Brain microvascular endothelial cell (primary cell): Measurements from ENCODE around the gene DYTN.

Source experiments
- DNase-seq: peaks from one replicate; pipeline ENCODE4 v3.0.0-alpha.2; 2020
- H3K27ac ChIP-seq: fragments of 250-450 bp; sonication (Bioruptor Pico); 2 replicates; pipeline ENCODE4 v1.5.1; 2020; ENCODE audit warnings: mild to moderate bottlenecking, moderate library complexity
- H3K27me3 ChIP-seq: fragments of 250-450 bp; sonication (Bioruptor Pico); replicated peaks from 2 replicates; pipeline ENCODE4 v1.5.1; 2020; ENCODE audit warnings: mild to moderate bottlenecking
- H3K36me3 ChIP-seq: fragments of 250-450 bp; sonication (Bioruptor Pico); replicated peaks from 2 replicates; pipeline ENCODE4 v1.5.1; 2020; ENCODE audit warnings: mild to moderate bottlenecking
- H3K4me3 ChIP-seq: 2 replicates; pipeline ENCODE4 v1.5.1; 2011; ENCODE audit warnings: low read depth, mild to moderate bottlenecking, control low read depth, low read length, moderate library complexity
- in situ Hi-C: cut with HindIII; loops from 2 replicates; pipeline ENCODE4 v1.10.0; 2017; ENCODE audit warnings: low sequenced_read_pairs, low pct_ligation_motif_present
- TF ChIP-seq, protein P1 (sequence below): IDR thresholded peaks from 2 replicates; pipeline ENCODE4 v1.5.1; 2011; ENCODE audit warnings: low read depth, mild to moderate bottlenecking, moderate library complexity, low read length, control low read depth, inconsistent platforms; ENCODE audit errors: missing control alignments

The DYTN gene, protein sequence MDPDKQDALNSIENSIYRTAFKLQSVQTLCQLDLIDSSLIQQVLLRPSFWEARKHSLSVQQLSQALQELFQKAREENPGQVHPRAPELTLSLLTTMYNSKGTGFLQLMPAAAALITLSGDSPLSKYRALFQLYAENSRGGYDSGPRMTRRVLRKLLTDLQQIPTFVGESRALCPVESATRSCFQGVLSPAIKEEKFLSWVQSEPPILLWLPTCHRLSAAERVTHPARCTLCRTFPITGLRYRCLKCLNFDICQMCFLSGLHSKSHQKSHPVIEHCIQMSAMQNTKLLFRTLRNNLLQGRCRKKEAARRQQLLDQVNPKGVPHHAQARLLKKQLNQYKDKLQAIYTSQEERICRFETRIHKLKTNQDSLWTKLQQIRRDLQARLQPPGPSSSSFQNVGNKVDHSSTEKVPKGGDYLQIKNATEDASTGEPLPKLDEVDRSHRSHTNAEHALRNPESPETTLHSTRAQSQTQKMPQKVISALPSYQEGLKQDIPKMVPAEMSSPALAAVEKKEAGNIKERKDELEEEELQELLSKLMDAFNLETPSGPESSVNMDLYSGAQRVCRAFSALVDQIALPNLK

DNA sequence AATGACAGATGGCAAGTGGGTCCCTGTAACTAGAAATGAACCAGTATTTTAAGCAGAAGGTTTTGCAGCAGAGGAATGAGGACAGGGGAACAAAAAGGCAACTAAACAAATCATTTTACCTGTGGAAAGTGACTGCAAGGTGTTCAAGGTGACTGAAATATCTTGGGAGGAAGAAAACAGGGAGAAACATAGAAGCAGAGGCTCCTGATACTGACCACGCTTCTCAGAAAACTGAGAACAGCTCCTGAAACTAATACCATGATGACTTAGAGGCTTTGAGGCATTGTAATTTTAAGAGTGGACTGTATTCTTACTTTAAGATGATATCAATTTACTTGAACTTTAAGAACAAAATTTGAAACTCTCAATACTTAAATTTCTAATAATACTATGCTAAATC lies at the start of gene DYTN:
DYTN (minus strand) TSS at position 101 of the 400 bp plus-strand sequence. CDS start 117 bp downstream, outside the sequence.
- Histone ChIP-seq H3K27me3 (no peaks in the 10 kb centered on the region), H3K36me3 (no peaks in the 10 kb centered on the region), H3K4me3 (no peak within 1 kb of the TSS), H3K27ac (no peak within 1 kb of the TSS)
- DNase-seq = no peak
- in situ Hi-C loops = no loop called here
- TF ChIP-seq, protein P1, sequence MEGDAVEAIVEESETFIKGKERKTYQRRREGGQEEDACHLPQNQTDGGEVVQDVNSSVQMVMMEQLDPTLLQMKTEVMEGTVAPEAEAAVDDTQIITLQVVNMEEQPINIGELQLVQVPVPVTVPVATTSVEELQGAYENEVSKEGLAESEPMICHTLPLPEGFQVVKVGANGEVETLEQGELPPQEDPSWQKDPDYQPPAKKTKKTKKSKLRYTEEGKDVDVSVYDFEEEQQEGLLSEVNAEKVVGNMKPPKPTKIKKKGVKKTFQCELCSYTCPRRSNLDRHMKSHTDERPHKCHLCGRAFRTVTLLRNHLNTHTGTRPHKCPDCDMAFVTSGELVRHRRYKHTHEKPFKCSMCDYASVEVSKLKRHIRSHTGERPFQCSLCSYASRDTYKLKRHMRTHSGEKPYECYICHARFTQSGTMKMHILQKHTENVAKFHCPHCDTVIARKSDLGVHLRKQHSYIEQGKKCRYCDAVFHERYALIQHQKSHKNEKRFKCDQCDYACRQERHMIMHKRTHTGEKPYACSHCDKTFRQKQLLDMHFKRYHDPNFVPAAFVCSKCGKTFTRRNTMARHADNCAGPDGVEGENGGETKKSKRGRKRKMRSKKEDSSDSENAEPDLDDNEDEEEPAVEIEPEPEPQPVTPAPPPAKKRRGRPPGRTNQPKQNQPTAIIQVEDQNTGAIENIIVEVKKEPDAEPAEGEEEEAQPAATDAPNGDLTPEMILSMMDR = no peak

DNA sequence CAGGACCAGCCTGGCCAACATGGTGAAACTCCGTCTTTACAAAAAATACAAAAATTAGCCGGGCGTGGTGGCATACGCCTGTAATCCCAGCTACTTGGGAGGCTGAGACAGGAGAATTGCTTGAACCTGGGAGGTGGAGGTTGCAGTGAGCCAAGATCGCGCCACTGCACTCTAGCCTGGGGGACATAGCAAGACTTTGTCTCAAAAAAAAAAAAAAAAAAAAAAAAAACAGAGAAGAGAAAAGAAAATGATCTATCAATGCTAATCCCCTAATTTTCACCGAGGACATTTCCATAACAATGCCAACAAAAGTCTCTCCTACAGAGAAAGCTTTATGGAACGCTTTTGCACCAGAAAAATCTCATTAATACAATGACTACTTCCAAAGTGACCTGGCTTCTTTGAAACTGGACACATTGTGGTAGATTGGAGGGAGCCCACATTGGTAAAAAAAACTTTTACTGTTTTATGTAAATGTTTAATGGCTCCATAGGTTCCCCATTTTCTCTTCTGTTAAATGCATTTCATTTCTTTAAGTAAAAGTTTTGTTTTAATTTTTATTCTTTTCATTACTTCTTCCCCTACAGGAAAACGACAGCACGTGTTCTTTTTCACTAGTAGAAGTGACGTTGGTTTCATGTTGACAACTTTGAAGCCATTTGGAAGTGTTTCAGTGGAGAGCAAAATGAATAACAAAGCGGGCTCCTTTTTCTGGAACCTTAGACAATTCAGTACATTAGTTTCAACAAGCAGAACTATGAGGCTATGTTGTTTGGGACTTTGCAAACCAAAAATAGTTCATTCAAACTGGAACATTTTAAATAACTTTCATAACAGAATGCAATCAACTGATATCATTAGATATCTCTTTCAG lies 48.1 kb upstream of the DYTN start:
- DNase-seq = no peak
- TF ChIP-seq, protein P1 = no peak
- Histone ChIP-seq H3K4me3 (peak overlapping the region; percentile 94), H3K36me3 (peaks cover 3% of the 10 kb centered on the region), H3K27ac (peak overlapping the region; percentile 98), H3K27me3 (no peaks in the 10 kb centered on the region)
- in situ Hi-C loops = no loop called here

DNA sequence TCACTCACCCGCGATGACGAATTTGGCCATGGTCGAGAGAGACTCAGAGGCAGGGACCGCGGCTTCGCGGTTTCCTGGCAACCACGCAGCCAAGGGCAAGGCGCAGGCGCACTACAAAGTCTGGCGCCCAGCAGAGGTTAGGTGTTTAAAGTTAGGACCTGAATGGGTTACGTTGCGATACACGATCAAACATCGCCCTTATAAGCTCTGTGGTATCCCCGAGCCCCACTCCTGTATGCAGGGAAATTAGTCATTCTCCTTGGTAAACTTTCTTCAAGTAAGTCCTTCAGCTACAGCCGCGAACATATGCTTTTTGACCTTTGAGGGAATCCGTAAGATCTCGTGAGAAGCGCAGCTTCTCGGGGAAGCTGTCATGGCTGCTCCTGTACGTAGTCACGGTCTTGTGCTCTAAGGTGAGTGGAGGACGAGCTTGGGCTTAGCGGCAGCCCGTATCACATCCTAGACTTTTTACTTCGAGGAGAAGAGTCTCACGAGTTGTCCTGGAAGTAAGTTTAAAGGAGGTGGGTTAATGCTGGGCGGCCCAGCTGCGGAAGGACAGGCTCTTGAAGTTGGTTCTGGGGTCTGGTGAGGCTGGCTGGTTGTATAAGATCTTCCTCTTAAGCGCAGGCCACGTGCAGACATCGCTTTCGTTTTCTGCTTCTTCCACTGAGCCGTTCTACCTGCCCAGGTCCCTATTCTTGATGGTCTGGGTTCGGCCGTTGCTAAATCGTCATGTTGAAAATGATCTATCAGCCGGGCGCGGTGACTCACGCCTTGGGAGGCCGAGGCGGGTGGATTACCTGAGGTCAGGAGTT lies 47.3 kb upstream of the DYTN start, which contains the start of the genes FASTKD2 and MDH1B:
FASTKD2 (plus strand) TSS at position 365 of the 815 bp plus-strand sequence. CDS start 1,088 bp downstream, outside the sequence.
MDH1B (minus strand) TSS at position 87 of the 815 bp plus-strand sequence; CDS start at position 30, 57 bp downstream.
- Histone ChIP-seq H3K4me3 (peak within 1 kb of the TSS; percentile 94), H3K27ac (peak within 1 kb of the TSS; percentile 98), H3K27me3 (no peaks in the 10 kb centered on the region), H3K36me3 (peaks cover 3% of the 10 kb centered on the region)
- TF ChIP-seq, protein P1 = no peak
- in situ Hi-C loops = no loop called here
- peak; percentile 94 for DNase-seq

DNA sequence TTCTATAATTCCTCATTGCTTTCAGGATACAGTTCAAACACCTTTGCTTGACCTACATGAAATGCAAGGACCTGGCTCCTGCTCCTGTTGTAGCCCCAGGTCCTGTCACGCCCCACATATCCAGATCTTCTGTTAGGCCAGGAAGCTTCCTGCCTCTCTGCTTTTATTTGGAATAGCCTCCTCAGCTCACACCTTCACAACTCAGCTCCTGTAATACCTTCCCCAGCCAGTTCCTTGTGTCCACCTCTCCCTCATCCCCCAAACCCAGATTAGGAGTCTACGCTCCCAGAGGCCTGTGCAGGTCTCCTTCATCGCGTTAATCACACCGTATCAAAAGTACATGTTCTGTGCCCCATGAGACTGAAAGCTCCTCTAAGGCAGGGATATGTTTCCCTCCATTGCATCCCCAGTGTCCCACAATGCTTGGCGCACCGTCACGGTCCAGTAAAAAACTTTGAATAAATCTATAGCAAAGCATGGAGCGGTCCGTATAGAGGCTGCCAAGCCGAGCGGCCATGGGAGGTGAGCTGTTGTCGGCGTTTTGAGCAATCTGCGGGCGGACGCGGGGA lies 46.6 kb upstream of the DYTN start:
- peak overlapping the region; percentile 98 for H3K27ac ChIP-seq
- H3K4me3 ChIP-seq = peak overlapping the region; percentile 94
- TF ChIP-seq, protein P1 = no peak
- in situ Hi-C loops = no loop called here
- H3K27me3 ChIP-seq = no peaks in the 10 kb centered on the region
- no peak for DNase-seq
- H3K36me3 ChIP-seq = no peaks in the 10 kb centered on the region

DNA sequence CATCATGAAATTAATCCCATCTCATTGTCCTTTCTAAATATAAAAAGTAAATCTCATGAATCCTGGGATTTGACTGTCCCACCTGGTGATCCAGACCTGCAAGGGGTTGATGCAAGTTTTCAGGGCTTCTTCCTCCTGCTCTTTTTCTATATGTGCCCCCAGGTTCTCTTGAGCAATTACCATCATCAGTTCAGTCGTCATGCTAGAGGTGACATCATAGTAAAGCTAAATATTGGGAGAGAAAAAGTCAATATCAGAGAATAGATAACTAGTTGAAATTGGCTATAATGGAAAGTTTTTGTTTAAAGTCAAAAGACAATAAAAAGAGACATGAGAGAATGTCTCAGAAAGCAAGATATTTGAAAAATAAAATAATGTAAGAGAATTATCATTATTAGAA lies 38.6 kb upstream of the DYTN start:
- TF ChIP-seq, protein P1 = no peak
- Histone ChIP-seq H3K4me3 (no peak overlapping the region), H3K27me3 (no peaks in the 10 kb centered on the region), H3K36me3 (no peaks in the 10 kb centered on the region), H3K27ac (no peak overlapping the region)
- no peak for DNase-seq
- in situ Hi-C loops = no loop called here
